OCI-LY1 (cell line): ENCODE results near the gene AIFM3.
"Not testable (repeated sequence)": the region's sequence is repeated elsewhere in the genome, so short reads cannot be mapped to it uniquely, and the experiment has no call there.

ENCODE experiments used
- H2AFZ ChIP-seq: fragments of 200-600 bp; sonication (generic), shearing (Covaris generic); 2 replicates; pipeline ENCODE4 v1.6.0; 2014; ENCODE audit warnings: antibody characterized with exemption, mild to moderate bottlenecking, low read length
- H3F3A ChIP-seq: fragments of 200-600 bp; sonication (generic), shearing (Covaris generic); 2 replicates; pipeline ENCODE4 v1.6.0; 2014; ENCODE audit warnings: mild to moderate bottlenecking, antibody characterized with exemption, low read length, moderate library complexity; ENCODE audit not compliant: insufficient read depth
- H3K27ac ChIP-seq: fragments of 200-600 bp; sonication (generic); 2 replicates; pipeline ENCODE4 v1.5.1; 2014; ENCODE audit warnings: low read length, mixed run types, mild to moderate bottlenecking, low read depth; ENCODE audit not compliant: poor library complexity, severe bottlenecking
- H3K27me3 ChIP-seq: fragments of 200-600 bp; sonication (generic); 2 replicates; pipeline ENCODE4 v1.6.0; 2014; ENCODE audit warnings: antibody characterized with exemption, mild to moderate bottlenecking, low read length, moderate library complexity; ENCODE audit not compliant: insufficient read depth
- H3K36me3 ChIP-seq: fragments of 200-600 bp; sonication (generic); 2 replicates; pipeline ENCODE4 v1.6.1; 2014; ENCODE audit warnings: mild to moderate bottlenecking, antibody characterized with exemption, low read length, moderate library complexity, mixed read lengths; ENCODE audit not compliant: insufficient read depth
- H3K4me1 ChIP-seq: fragments of 200-600 bp; sonication (generic); 2 replicates; pipeline ENCODE4 v1.5.1; 2014; ENCODE audit warnings: mild to moderate bottlenecking, low read length, moderate library complexity; ENCODE audit not compliant: insufficient read depth, severe bottlenecking
- H3K4me2 ChIP-seq: fragments of 200-600 bp; sonication (generic), shearing (Covaris generic); 2 replicates; pipeline ENCODE4 v1.6.1; 2014; ENCODE audit warnings: low read length
- H3K4me3 ChIP-seq: fragments of 200-600 bp; sonication (generic); 2 replicates; pipeline ENCODE4 v1.5.1; 2014; ENCODE audit warnings: low read length, low read depth, mild to moderate bottlenecking, mixed read lengths; ENCODE audit not compliant: poor library complexity, severe bottlenecking
- H3K79me2 ChIP-seq: fragments of 200-600 bp; shearing (Covaris generic); 2 replicates; pipeline ENCODE4 v1.6.1; 2016; ENCODE audit warnings: mixed run types, low read length, mixed read lengths; ENCODE audit not compliant: insufficient read depth
- H3K9ac ChIP-seq: fragments of 200-600 bp; sonication (generic), shearing (Covaris generic); 2 replicates; pipeline ENCODE4 v1.6.1; 2014; ENCODE audit warnings: mild to moderate bottlenecking, low read length, mixed read lengths
- H3K9me2 ChIP-seq: fragments of 200-600 bp; sonication (generic), shearing (Covaris generic); 2 replicates; pipeline ENCODE4 v1.6.1; 2014; ENCODE audit warnings: low read depth, mild to moderate bottlenecking, low read length, mixed read lengths
- H3K9me3 ChIP-seq: fragments of 200-600 bp; shearing (Covaris generic); 2 replicates; pipeline ENCODE4 v1.6.1; 2014; ENCODE audit warnings: low read length, mixed read lengths
- H4K20me1 ChIP-seq: fragments of 200-600 bp; sonication (generic), shearing (Covaris generic); 2 replicates; pipeline ENCODE4 v1.6.0; 2016; ENCODE audit warnings: mild to moderate bottlenecking, low read length; ENCODE audit not compliant: insufficient read depth
- EZH2 ChIP-seq: fragments of 200-600 bp; sonication (generic), shearing (Covaris generic); IDR thresholded peaks from 2 replicates; pipeline ENCODE4 v1.8.0; 2017; ENCODE audit warnings: borderline replicate concordance, mixed run types, mild to moderate bottlenecking, antibody characterized with exemption, low read length, moderate library complexity, mixed read lengths
- TF ChIP-seq, protein P1 (sequence below): fragments of 200-600 bp; sonication (generic), shearing (Covaris generic); IDR thresholded peaks from 2 replicates; pipeline ENCODE4 v1.5.1; 2017; ENCODE audit warnings: mild to moderate bottlenecking, antibody characterized with exemption, low read length, moderate library complexity, mixed read lengths

The AIFM3 gene

DNA sequence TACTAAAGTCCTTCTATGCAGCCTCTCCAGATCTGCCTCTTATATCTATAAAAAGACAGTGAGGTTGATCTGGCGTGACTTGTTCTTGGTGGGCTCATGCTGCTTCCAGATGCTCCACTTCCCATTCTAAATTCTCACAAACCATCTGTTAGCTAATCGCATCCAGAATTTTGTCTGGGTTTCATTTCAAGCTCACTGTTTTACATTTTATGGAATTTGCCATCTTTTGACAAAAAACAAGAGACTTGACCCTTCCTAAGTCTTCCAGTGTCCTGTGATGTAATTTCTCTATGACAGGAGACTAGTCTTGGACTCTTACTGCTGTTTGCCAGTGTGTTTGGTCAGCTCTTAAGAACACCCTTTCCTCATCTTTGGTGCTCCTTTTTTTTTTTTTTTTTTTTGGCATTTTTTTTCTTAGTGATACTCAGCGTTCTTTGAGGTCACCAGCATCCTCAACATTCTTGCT, 26.8 kb upstream of the AIFM3 start:
- peaks cover 6% of the 10 kb centered on the region; the same call in 1 of the 2 replicates for H4K20me1 ChIP-seq

DNA sequence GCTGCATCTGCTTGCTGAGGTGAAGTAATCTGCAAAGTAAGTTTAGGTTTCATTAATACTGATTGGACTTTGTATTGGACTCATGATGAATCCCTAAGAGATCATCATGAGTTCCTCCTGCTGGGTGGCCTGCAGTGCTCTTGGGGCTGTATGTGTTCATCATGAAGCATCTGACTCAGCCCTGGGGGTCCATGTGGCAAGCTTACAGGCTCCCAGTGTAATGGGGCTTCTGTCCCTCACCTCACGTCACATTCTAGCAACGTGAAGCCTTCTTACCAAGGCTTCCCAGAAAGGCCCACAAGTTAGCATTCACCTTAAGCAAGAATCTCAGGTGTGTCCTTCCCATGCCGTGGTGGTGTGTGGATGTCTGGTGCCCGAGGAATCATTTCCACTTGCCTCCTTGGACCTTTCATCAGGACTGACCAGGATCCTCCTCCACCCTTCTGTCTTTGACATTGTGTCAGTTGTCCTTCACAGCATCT, 26.1 kb upstream of the AIFM3 start:
- Histone ChIP-seq H3K9ac (no peak overlapping the region), H3K4me3 (no peak overlapping the region), H3F3A (no peaks in the 10 kb centered on the region), H2AFZ (no peak overlapping the region), H3K4me2 (no peak overlapping the region), H3K4me1 (peaks cover 27% of the 10 kb centered on the region), H3K79me2 (peaks cover 96% of the 10 kb centered on the region), H3K36me3 (peaks cover 63% of the 10 kb centered on the region), H3K9me2 (no peaks in the 10 kb centered on the region), H3K27ac (no peak overlapping the region), H3K27me3 (no peaks in the 10 kb centered on the region), H3K9me3 (no peaks in the 10 kb centered on the region), H4K20me1 (peaks cover 6% of the 10 kb centered on the region; the same call in 1 of the 2 replicates)
- TF ChIP-seq, protein P1, sequence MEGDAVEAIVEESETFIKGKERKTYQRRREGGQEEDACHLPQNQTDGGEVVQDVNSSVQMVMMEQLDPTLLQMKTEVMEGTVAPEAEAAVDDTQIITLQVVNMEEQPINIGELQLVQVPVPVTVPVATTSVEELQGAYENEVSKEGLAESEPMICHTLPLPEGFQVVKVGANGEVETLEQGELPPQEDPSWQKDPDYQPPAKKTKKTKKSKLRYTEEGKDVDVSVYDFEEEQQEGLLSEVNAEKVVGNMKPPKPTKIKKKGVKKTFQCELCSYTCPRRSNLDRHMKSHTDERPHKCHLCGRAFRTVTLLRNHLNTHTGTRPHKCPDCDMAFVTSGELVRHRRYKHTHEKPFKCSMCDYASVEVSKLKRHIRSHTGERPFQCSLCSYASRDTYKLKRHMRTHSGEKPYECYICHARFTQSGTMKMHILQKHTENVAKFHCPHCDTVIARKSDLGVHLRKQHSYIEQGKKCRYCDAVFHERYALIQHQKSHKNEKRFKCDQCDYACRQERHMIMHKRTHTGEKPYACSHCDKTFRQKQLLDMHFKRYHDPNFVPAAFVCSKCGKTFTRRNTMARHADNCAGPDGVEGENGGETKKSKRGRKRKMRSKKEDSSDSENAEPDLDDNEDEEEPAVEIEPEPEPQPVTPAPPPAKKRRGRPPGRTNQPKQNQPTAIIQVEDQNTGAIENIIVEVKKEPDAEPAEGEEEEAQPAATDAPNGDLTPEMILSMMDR = no peak
- TF ChIP-seq EZH2 = no peak

More for the DNA sequence above, 26.8 kb upstream of the AIFM3 start:
- Histone ChIP-seq H3K36me3 (peaks cover 61% of the 10 kb centered on the region), H3K4me2 (no peak overlapping the region), H3K9me3 (no peaks in the 10 kb centered on the region), H3K27ac (no peak overlapping the region), H3F3A (no peaks in the 10 kb centered on the region), H3K9ac (no peak overlapping the region), H2AFZ (no peak overlapping the region), H3K27me3 (no peaks in the 10 kb centered on the region), H3K4me3 (no peak overlapping the region), H3K9me2 (no peaks in the 10 kb centered on the region), H3K4me1 (peaks cover 23% of the 10 kb centered on the region), H3K79me2 (peaks cover 96% of the 10 kb centered on the region)
- no peak for TF ChIP-seq EZH2
- TF ChIP-seq, protein P1 = no peak

DNA sequence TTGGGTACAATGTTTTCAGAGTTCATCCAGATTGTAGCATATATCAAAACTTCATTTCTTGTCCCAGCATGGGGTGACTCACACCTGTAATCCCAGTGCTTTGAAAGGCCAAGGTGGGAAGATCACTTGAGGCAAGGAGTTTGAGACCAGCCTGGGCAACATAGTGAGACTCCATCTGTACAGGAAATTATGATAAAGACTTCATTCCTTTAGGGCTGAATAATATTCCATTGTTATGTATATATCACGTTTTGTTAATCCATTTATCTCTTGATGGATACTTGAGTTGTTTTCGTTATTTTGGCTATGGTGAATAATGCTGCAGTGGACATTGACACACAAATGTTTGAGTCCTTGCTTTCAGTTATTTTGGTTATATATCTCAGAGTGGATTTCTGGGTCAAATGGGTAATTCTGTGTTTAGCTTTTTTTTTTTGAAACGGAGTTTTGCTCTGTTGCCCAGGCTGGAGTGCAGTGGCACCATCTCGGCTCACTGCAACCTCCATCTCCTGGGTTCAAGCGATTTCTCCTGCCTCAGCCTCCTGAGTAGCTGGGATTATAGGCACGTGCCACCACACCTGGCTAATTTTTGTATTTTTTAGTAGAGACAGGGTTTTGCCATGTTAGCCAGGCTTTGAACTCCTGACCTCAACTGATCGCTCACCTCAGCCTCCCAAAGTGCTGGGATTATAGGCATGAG, 24.7 kb upstream of the AIFM3 start:
- H2AFZ ChIP-seq, H3K9me3 ChIP-seq, H3K4me2 ChIP-seq, H3K9me2 ChIP-seq, H3K27ac ChIP-seq, H3K4me3 ChIP-seq, H3F3A ChIP-seq, H3K9ac ChIP-seq, H4K20me1 ChIP-seq, H3K27me3 ChIP-seq: not testable (repeated sequence)
- Histone ChIP-seq H3K79me2 (peaks cover 97% of the 10 kb centered on the region), H3K36me3 (peaks cover 62% of the 10 kb centered on the region; the same call in 1 of the 2 replicates), H3K4me1 (peaks cover 17% of the 10 kb centered on the region)
